Measurements from ENCODE around the gene TSSK1B. TPM values are rescaled to one million over a fixed set of nuclear protein-coding genes. Genes with fewer than 3 reads are reported as not detected.
"Not testable (repeated sequence)": the region's sequence is repeated elsewhere in the genome, so short reads cannot be mapped to it uniquely, and the experiment has no call there.

Gene TSSK1B
- total RNA-seq, 1 donor from 2014 or later = not detected

- peak; percentile 97 for ATAC-seq
- DNase-seq (ENCODE audit: low spot score) = peak; percentile 50
Observed at GRCh38 chr5:113404269-113404668, 30.5 kb downstream of the TSSK1B start.

DNA sequence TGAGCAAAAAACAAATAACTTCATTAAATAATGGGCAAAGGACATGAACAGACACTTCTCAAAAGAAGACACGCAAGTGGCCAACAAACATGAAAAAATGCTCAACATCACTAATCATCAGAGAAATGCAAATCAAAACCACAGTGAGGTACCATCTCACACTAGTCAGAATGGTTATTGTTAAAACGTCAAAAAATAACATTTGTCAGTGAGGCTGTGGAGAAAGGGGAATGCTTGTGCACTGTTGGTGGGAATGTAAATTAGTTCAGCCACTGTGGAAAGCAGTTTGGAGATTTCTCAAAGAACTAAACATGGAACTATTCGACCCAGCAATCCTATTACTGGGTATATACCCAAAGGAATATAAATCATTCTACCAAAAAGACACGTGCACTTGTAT is 36.8 kb downstream of the TSSK1B start:
- not testable (repeated sequence) for ATAC-seq; DNase-seq (ENCODE audit: low spot score)

GRCh38 chr5:113397046-113397445 is 37.7 kb downstream of the TSSK1B start:
- DNase-seq (ENCODE audit: low spot score) = no peak
- ATAC-seq = no peak

GRCh38 chr5:113394658-113395057 is 40.1 kb downstream of the TSSK1B start:
- DNase-seq (ENCODE audit: low spot score) = no peak
- ATAC-seq = no peak

DNA sequence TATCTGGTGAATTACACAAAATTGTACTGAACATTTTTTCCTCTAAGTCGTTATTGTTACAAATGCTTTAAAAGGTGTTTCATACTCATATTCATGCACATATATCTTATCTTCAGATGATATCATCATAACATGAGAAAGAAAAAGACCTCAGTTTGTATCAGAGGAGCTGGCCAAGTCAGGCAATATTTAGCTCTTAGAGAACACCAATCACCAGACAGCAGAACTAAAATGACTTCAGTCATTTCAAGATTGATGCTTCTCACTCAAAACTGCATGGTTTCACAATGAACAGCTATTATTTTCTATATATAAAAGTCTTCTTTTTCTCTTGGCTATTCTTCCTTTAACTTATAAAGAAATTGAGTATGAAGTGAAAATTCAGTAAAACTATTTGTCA is 44.6 kb downstream of the TSSK1B start:
- ATAC-seq = no peak
- DNase-seq (ENCODE audit: low spot score) = no peak

GRCh38 chr5:113389116-113389515 is 45.7 kb downstream of the TSSK1B start:
- ATAC-seq (no peak), DNase-seq (ENCODE audit: low spot score) (no peak)

- no peak for ATAC-seq
Observed at GRCh38 chr5:113387844-113388243, 46.9 kb downstream of the TSSK1B start.

GRCh38 chr5:113384782-113385285 is 50.0 kb downstream of the TSSK1B start:
- ATAC-seq = no peak
- no peak for DNase-seq (ENCODE audit: low spot score)

More at GRCh38 chr5:113387844-113388243, 46.9 kb downstream of the TSSK1B start:
- no peak for DNase-seq (ENCODE audit: low spot score)

DNA sequence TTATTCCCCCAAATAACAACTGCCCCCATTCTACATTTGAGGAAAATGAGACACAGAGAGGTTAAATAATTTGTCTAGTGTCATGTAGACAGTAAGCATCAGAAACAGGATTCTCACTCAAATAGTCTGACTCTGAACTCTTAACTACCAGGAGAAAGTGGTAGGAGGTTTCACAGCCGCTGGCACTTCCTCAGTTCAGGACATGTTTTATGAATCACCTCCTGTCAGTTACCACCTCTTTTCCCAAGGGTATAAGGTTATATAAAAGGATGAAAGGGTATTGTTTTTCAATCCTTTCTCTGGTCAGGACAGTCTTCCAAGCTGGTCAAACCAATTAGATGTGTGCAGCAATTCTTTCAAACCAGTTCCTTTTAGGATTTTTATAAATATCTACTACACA is 52.1 kb downstream of the TSSK1B start:
- no peak for ATAC-seq

More for the DNA sequence above, 52.1 kb downstream of the TSSK1B start:
- no peak for DNase-seq (ENCODE audit: low spot score)

Other genes starting within 250 kb of the TSSK1B start
- gene MCC, start 53.5 kb upstream of the TSSK1B start, total RNA-seq = 36.3 TPM
- gene YTHDC2, start 78.7 kb upstream of the TSSK1B start, total RNA-seq = 12.5 TPM